ENCODE data around the gene GPC2.
"Not testable (repeated sequence)": the region's sequence is repeated elsewhere in the genome, so short reads cannot be mapped to it uniquely, and the experiment has no call there.

The GPC2 gene

GRCh38 chr7:100148559-100149328 lies 28.4 kb downstream of the GPC2 start, which contains the start of gene LAMTOR4:
Gene LAMTOR4, plus strand, starts transcription at chr7:100148918. Its CDS starts 55 bp downstream, at chr7:100148973.
- DNase-seq = peak; percentile 94

- DNase-seq = no peak
These were observed 29.0 kb downstream of the GPC2 start for GRCh38 chr7:100148225-100148558.

- DNase-seq = no peak
These were observed 29.9 kb downstream of the GPC2 start for GRCh38 chr7:100147278-100147677.

- not testable (repeated sequence) for DNase-seq
These were observed 30.8 kb downstream of the GPC2 start for GRCh38 chr7:100146350-100146749.

GRCh38 chr7:100142461-100142860 lies 34.7 kb downstream of the GPC2 start:
- no peak for DNase-seq

GRCh38 chr7:100141555-100141949 lies 35.6 kb downstream of the GPC2 start:
- DNase-seq = no peak

GRCh38 chr7:100137851-100138760 lies 39.1 kb downstream of the GPC2 start:
- no peak for DNase-seq

GRCh38 chr7:100132697-100133151 lies 44.5 kb downstream of the GPC2 start:
- DNase-seq = peak; percentile 69

GRCh38 chr7:100132126-100132525 lies 45.1 kb downstream of the GPC2 start:
- no peak for DNase-seq

- DNase-seq = peak; percentile 90
These were observed 46.4 kb downstream of the GPC2 start for GRCh38 chr7:100130608-100131453.

GRCh38 chr7:100130220-100130607 lies 47.0 kb downstream of the GPC2 start:
- not testable (repeated sequence) for DNase-seq

- no peak for DNase-seq
These were observed 48.6 kb downstream of the GPC2 start for GRCh38 chr7:100128637-100128963.

- peak; percentile 71 for DNase-seq
These were observed 49.1 kb downstream of the GPC2 start for GRCh38 chr7:100127866-100128636.

- peak; percentile 97 for DNase-seq
These were observed 50.0 kb downstream of the GPC2 start, which contains the start of gene MBLAC1 for GRCh38 chr7:100126931-100127865. Gene MBLAC1, plus strand, starts transcription at chr7:100126967. Its CDS starts 429 bp downstream, at chr7:100127396.

GRCh38 chr7:100126239-100126930 lies 50.8 kb downstream of the GPC2 start:
- DNase-seq = no peak

GRCh38 chr7:100124301-100125230 lies 52.6 kb downstream of the GPC2 start:
- no peak for DNase-seq

- DNase-seq = no peak
These were observed 54.6 kb downstream of the GPC2 start for GRCh38 chr7:100122568-100122967.

GRCh38 chr7:100122067-100122466 lies 55.1 kb downstream of the GPC2 start:
- DNase-seq = no peak

- no peak for DNase-seq
These were observed 56.5 kb downstream of the GPC2 start for GRCh38 chr7:100120733-100121036.
